NCI-H2196 treated with DMSO at 0.1 percent for 48 hours (cell line): Measurements from ENCODE around the gene SLC16A7.

Source experiments
- DNase-seq: peaks from one replicate; lab custom pipeline; 2025; ENCODE audit not compliant: unreplicated experiment; lab: John Stamatoyannopoulos, UW

The SLC16A7 gene

GRCh38 chr12:59664495-59664894 lies 68.7 kb downstream of the SLC16A7 start:
- DNase-seq = no peak

GRCh38 chr12:59665701-59666100 lies 69.9 kb downstream of the SLC16A7 start:
- DNase-seq = no peak

GRCh38 chr12:59668674-59669073 lies 72.8 kb downstream of the SLC16A7 start:
- no peak for DNase-seq

GRCh38 chr12:59672273-59672672 lies 76.4 kb downstream of the SLC16A7 start:
- no peak for DNase-seq

- no peak for DNase-seq
These were observed 79.6 kb downstream of the SLC16A7 start for GRCh38 chr12:59675461-59675860.

- no peak for DNase-seq
These were observed 82.0 kb downstream of the SLC16A7 start for GRCh38 chr12:59677857-59678256.

- DNase-seq = no peak
These were observed 83.1 kb downstream of the SLC16A7 start for GRCh38 chr12:59678759-59679411.

GRCh38 chr12:59689776-59690175 lies 93.9 kb downstream of the SLC16A7 start:
- DNase-seq = no peak

GRCh38 chr12:59695379-59695778 lies 99.5 kb downstream of the SLC16A7 start:
- DNase-seq = no peak

- no peak for DNase-seq
These were observed 102.8 kb downstream of the SLC16A7 start for GRCh38 chr12:59698600-59698999.

- DNase-seq = no peak
These were observed 103.8 kb downstream of the SLC16A7 start for GRCh38 chr12:59699421-59700152.

- no peak for DNase-seq
These were observed 104.3 kb downstream of the SLC16A7 start for GRCh38 chr12:59700153-59700450.

GRCh38 chr12:59708064-59708463 lies 112.2 kb downstream of the SLC16A7 start:
- no peak for DNase-seq

GRCh38 chr12:59708484-59708883 lies 112.7 kb downstream of the SLC16A7 start:
- no peak for DNase-seq

- no peak for DNase-seq
These were observed 114.3 kb downstream of the SLC16A7 start for GRCh38 chr12:59710004-59710628.

- DNase-seq = no peak
These were observed 115.1 kb downstream of the SLC16A7 start for GRCh38 chr12:59710964-59711363.

GRCh38 chr12:59715434-59715833 lies 119.6 kb downstream of the SLC16A7 start:
- DNase-seq = no peak

GRCh38 chr12:59716043-59716442 lies 120.2 kb downstream of the SLC16A7 start:
- DNase-seq = no peak

- no peak for DNase-seq
These were observed 121.6 kb downstream of the SLC16A7 start for GRCh38 chr12:59717436-59717835.

GRCh38 chr12:59719701-59720100 lies 123.9 kb downstream of the SLC16A7 start:
- no peak for DNase-seq

- no peak for DNase-seq
These were observed 127.7 kb downstream of the SLC16A7 start for GRCh38 chr12:59723520-59723919.

GRCh38 chr12:59724011-59724695 lies 128.3 kb downstream of the SLC16A7 start:
- DNase-seq = no peak
